IMR-90 (cell line): ENCODE data around the gene OGFR.

Source experiments
- CTCF ChIP-seq: conservative IDR thresholded peaks from 2 replicates; pipeline ENCODE4 v1.5.1; 2012; ENCODE audit warnings: mild to moderate bottlenecking, low read depth, low read length, improper control_type of control experiment
- POLR2A ChIP-seq: IDR thresholded peaks from 2 replicates; pipeline ENCODE4 v1.6.1; 2012; ENCODE audit warnings: mild to moderate bottlenecking, low read depth, low read length

DNA sequence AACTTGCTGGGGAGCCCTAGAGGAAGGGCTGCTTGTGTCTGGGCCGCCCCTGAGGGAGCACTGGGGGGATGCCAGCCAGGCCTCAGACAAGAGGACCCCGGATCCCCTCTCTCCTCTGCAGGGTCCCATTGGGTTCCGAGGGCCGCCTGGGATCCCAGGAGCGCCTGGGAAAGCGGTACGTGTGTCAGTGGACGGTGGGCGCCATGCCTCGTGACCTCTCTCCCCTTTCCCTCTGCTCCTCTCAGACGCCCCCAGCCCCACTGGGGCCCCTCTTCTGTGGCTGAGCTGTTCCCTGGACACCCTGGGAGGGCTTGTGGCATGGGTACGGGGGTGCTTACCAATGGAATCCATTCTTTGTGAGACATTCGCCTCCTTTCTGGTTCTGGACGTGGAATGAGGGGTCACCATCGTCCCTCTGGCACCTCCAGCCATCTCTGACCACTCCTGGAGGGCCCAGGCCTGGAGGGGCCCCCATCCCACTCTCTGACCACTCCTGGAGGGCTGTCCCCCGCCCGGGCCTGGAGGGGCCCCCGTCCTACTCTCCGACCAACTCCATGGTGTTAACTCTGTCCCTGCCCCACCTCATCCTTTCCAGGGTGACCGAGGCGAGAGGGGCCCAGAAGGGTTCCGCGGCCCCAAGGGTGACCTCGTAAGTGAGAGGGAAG lies 22.1 kb downstream of the OGFR start:
- no peak for TF ChIP-seq CTCF
- no peak for TF ChIP-seq POLR2A
